Measurements from ENCODE around the gene FBXW7.
A peak's percentile ranks its signal among the peaks of the same experiment; 100 is the strongest.

Gene FBXW7

GRCh38 chr4:152540941-152541340 is 5.0 kb upstream of the FBXW7 start:
- no peak for DNase-seq

- DNase-seq = no peak
Measured at GRCh38 chr4:152540293-152540674, 4.4 kb upstream of the FBXW7 start.

GRCh38 chr4:152539556-152540292 is 3.8 kb upstream of the FBXW7 start:
- DNase-seq = no peak

- DNase-seq = no peak
Measured at GRCh38 chr4:152537881-152538280, 2.0 kb upstream of the FBXW7 start.

GRCh38 chr4:152536545-152537182 is 772 bp upstream of the FBXW7 start:
- DNase-seq = peak in 3 of 4 experiments; percentile 62 to 67 (median 65)

GRCh38 chr4:152535360-152535902 is 461 bp downstream of the FBXW7 start:
- peak in 3 of 4 experiments; percentile 4 to 62 (median 54) for DNase-seq

- DNase-seq = peak; percentile 12 to 36 (median 21)
Measured at GRCh38 chr4:152534541-152535359, 1.1 kb downstream of the FBXW7 start.

- DNase-seq = no peak
Measured at GRCh38 chr4:152531479-152531878, 4.4 kb downstream of the FBXW7 start.

- no peak for DNase-seq
Measured at GRCh38 chr4:152530600-152530999, 5.3 kb downstream of the FBXW7 start.

GRCh38 chr4:152529880-152530279 is 6.0 kb downstream of the FBXW7 start:
- no peak for DNase-seq

GRCh38 chr4:152528060-152528459 is 7.8 kb downstream of the FBXW7 start:
- DNase-seq = no peak

- DNase-seq = no peak
Measured at GRCh38 chr4:152525878-152526277, 10.0 kb downstream of the FBXW7 start.

GRCh38 chr4:152524427-152524826 is 11.5 kb downstream of the FBXW7 start:
- no peak for DNase-seq

GRCh38 chr4:152523731-152524130 is 12.2 kb downstream of the FBXW7 start:
- DNase-seq = no peak

- no peak for DNase-seq
Measured at GRCh38 chr4:152522754-152523153, 13.1 kb downstream of the FBXW7 start.

GRCh38 chr4:152522245-152522644 is 13.6 kb downstream of the FBXW7 start:
- no peak for DNase-seq

GRCh38 chr4:152516156-152516555 is 19.7 kb downstream of the FBXW7 start:
- no peak for DNase-seq

- no peak for DNase-seq
Measured at GRCh38 chr4:152515678-152516077, 20.2 kb downstream of the FBXW7 start.

GRCh38 chr4:152514356-152514755 is 21.5 kb downstream of the FBXW7 start:
- no peak for DNase-seq

GRCh38 chr4:152513078-152513477 is 22.8 kb downstream of the FBXW7 start:
- no peak for DNase-seq

GRCh38 chr4:152512483-152512882 is 23.4 kb downstream of the FBXW7 start:
- DNase-seq = no peak

- DNase-seq = no peak
Measured at GRCh38 chr4:152510349-152511147, 25.3 kb downstream of the FBXW7 start.
